A549 (cell line): ENCODE measurements around the gene ARFRP1.

Experiments used
- CHD2 ChIP-seq: fragments of 150-350 bp; IDR thresholded peaks from 2 replicates; pipeline ENCODE4 v1.6.1; 2014; ENCODE audit warnings: low read length; ENCODE audit not compliant: partially characterized antibody
- CTCF ChIP-seq: fragments of >200 bp; sonication (Bioruptor Twin); formaldehyde crosslinking; IDR thresholded peaks from 3 replicates; pipeline ENCODE4 v1.5.1; 2016
- EP300 ChIP-seq, 2 experiments: fragments of >200 bp; sonication (Bioruptor Twin); formaldehyde crosslinking; IDR thresholded peaks; 2 replicates in 1 of 2; 3 replicates in 1 of 2; pipeline ENCODE4 v1.6.1; 2016 to 2017
- GATA3 ChIP-seq: IDR thresholded peaks from 2 replicates; pipeline ENCODE4 v1.6.1; 2012; ENCODE audit warnings: borderline replicate concordance
- JUN ChIP-seq, 2 experiments: fragments of >200 bp; sonication (Bioruptor Twin); formaldehyde crosslinking; IDR thresholded peaks; 2 replicates in 1 of 2; 3 replicates in 1 of 2; pipeline ENCODE4 v1.6.1; 2016 to 2017
- MAZ ChIP-seq: fragments of 150-350 bp; IDR thresholded peaks from 2 replicates; pipeline ENCODE4 v1.6.1; 2014; ENCODE audit warnings: antibody characterized with exemption, low read depth, low read length, borderline replicate concordance
- PBX3 ChIP-seq: IDR thresholded peaks from 2 replicates; pipeline ENCODE4 v1.6.1; 2012
- POLR2A ChIP-seq: IDR thresholded peaks from 2 replicates; pipeline ENCODE4 v1.6.1; 2012; ENCODE audit warnings: mild to moderate bottlenecking, low read length
- POLR2AphosphoS2 ChIP-seq: conservative IDR thresholded peaks from 2 replicates; pipeline ENCODE4 v1.6.1; 2012; ENCODE audit warnings: low read length, improper control_type of control experiment, inconsistent platforms
- RAD21 ChIP-seq, 2 experiments: fragments of >200 bp in 1 of 2; sonication (Bioruptor Twin) in 1 of 2; formaldehyde crosslinking in 1 of 2; IDR thresholded peaks in 1 of 2; conservative IDR thresholded peaks in 1 of 2; 2 replicates in 1 of 2; 3 replicates in 1 of 2; pipeline ENCODE4 v1.6.1; 2012 to 2018; ENCODE audit warnings: inconsistent platforms in 1 of 2
- RCOR1 ChIP-seq: fragments of 150-350 bp; IDR thresholded peaks from 2 replicates; pipeline ENCODE4 v1.6.1; 2014; ENCODE audit warnings: antibody characterized with exemption, low read length, low read depth
- SMC3 ChIP-seq: fragments of >200 bp; sonication (Bioruptor Twin); formaldehyde crosslinking; IDR thresholded peaks from 3 replicates; pipeline ENCODE4 v1.6.1; 2018; ENCODE audit warnings: inconsistent platforms
- TP53 ChIP-seq: fragments of 250-450 bp; sonication (Bioruptor Pico); IDR thresholded peaks from 2 replicates; pipeline ENCODE4 v1.5.0; 2021; ENCODE audit warnings: mild to moderate bottlenecking, moderate library complexity
- USF2 ChIP-seq: fragments of 450-650 bp; IDR thresholded peaks from 2 replicates; pipeline ENCODE4 v1.6.1; 2014; ENCODE audit warnings: antibody characterized with exemption

DNA sequence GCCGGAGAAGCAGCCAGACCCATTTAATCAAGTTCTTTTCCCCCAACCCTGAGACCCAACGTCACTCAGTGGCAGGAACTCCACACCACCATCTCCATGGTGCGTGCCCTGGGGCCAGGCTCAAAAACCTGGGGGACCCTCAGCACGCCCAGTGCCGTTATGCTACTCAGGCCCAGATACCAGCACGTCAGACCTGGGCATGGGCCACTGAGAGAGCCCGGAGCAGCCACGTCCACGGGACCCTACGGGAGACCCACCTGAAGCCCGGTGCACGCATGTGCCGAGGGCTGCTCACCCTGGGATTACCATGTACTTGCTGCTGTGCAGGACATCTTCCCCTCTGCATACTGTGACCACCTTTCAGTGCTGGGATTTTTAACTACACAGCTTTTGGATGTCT lies 45.6 kb upstream of the ARFRP1 start:
- TF ChIP-seq POLR2A = no peak
- TF ChIP-seq PBX3 = no peak
- TF ChIP-seq RAD21 (conservative IDR thresholded peaks at IDR 0.05 in 1 of 2, IDR thresholded peaks at IDR 0.05 in 1 of 2) = no peak
- TF ChIP-seq RCOR1 = no peak
- TF ChIP-seq TP53 (CRISPR knock-in tag) = no peak
- no peak for TF ChIP-seq CTCF
- no peak for TF ChIP-seq JUN (IDR thresholded peaks at IDR 0.05)
- no peak for TF ChIP-seq GATA3
- TF ChIP-seq POLR2AphosphoS2 = no peak
- TF ChIP-seq MAZ = no peak
- TF ChIP-seq CHD2 = no peak
- no peak for TF ChIP-seq EP300 (IDR thresholded peaks at IDR 0.05)
- TF ChIP-seq USF2 = no peak
- TF ChIP-seq SMC3 = no peak
